H1 (cell line): Measurements from ENCODE around the gene MRPS30. TPM values are rescaled to one million over a fixed set of nuclear protein-coding genes. Genes with fewer than 3 reads are reported as not detected.

Source experiments
- HDAC6 ChIP-seq: IDR thresholded peaks from one replicate; pipeline ENCODE4 v1.7.1; 2012; ENCODE audit warnings: low read depth, mild to moderate bottlenecking, inconsistent platforms, low read length, moderate library complexity
- JUN ChIP-seq: IDR thresholded peaks from 2 replicates; pipeline ENCODE4 v1.6.1; 2011; ENCODE audit warnings: low read depth, mild to moderate bottlenecking, improper control_type of control experiment, low read length
- SIRT6 ChIP-seq: IDR thresholded peaks from one replicate; pipeline ENCODE4 v1.7.1; 2012; ENCODE audit warnings: low read length, inconsistent platforms
- polyA plus RNA-seq, 7 experiments: library from polyadenylated mRNA; depleted of rRNA in 3 of 7; stranded (reverse) in 5 of 7; unstranded in 2 of 7; fragments of >200 nt in 5 of 7; fragments of 200-250 nt in 2 of 7; gene quantifications; 1 replicate in 5 of 7; 2 replicates in 1 of 7; 4 replicates in 1 of 7; pipeline versions ENCODE4 v1.2.1 to v1.2.3, GENCODE V29; 2011 to 2013; ENCODE audit warnings: missing spikeins in 2 of 7, mixed read lengths in 2 of 7
- total RNA-seq: library from RNA; stranded (reverse); fragmentation: NEBNext Ultra II Directional; extraction: Animal tissue kit (Norgen Biotek cat#: 25700); gene quantifications from 2 replicates; pipeline ENCODE4 v1.2.1, GENCODE V29; 2021

The MRPS30 gene
- total and polyA plus RNA-seq, 2 of the 8 experiments (the other 6 are each of a cell fraction or from before 2014, with no cell fraction given), result 61.9 to 85.2 TPM

GRCh38 chr5:44779167-44779566 lies 29.6 kb upstream of the MRPS30 start (continued):
- TF ChIP-seq SIRT6, result no peak
- no peak for TF ChIP-seq HDAC6
- TF ChIP-seq JUN, result no peak
